Memory B cell (primary cell): ENCODE measurements around the gene LEKR1.
"Not testable (repeated sequence)": the region's sequence is repeated elsewhere in the genome, so short reads cannot be mapped to it uniquely, and the experiment has no call there.

Source experiments
- ATAC-seq: fragments of 150-1000 bp; cut with Tn5 transposase; 2 replicates; pipeline ENCODE4 v1.10.0; 2021; ENCODE audit warnings: low read depth, mild to moderate bottlenecking, moderate library complexity
- DNase-seq, 2 donors: peaks; one replicate each; pipeline ENCODE4 v3.0.0; 2022; ENCODE audit warnings: low spot score in 2 of 2
- H3K27ac Mint-ChIP-seq: one replicate; pipeline ENCODE4 v1.8.0; 2022; ENCODE audit warnings: mild to moderate bottlenecking, moderate library complexity, mixed read lengths
- H3K27me3 Mint-ChIP-seq: one replicate; pipeline ENCODE4 v1.8.0; 2022; ENCODE audit warnings: mixed read lengths
- H3K36me3 Mint-ChIP-seq: one replicate; pipeline ENCODE4 v1.8.0; 2022; ENCODE audit warnings: mild to moderate bottlenecking, mixed read lengths
- H3K4me1 Mint-ChIP-seq: one replicate; pipeline ENCODE4 v1.8.0; 2022; ENCODE audit warnings: mixed read lengths
- H3K4me3 Mint-ChIP-seq: one replicate; pipeline ENCODE4 v1.8.0; 2022; ENCODE audit warnings: mild to moderate bottlenecking, moderate library complexity, mixed read lengths
- H3K9me3 Mint-ChIP-seq: one replicate; pipeline ENCODE4 v1.8.0; 2022; ENCODE audit warnings: mixed read lengths

LEKR1 gene

DNA sequence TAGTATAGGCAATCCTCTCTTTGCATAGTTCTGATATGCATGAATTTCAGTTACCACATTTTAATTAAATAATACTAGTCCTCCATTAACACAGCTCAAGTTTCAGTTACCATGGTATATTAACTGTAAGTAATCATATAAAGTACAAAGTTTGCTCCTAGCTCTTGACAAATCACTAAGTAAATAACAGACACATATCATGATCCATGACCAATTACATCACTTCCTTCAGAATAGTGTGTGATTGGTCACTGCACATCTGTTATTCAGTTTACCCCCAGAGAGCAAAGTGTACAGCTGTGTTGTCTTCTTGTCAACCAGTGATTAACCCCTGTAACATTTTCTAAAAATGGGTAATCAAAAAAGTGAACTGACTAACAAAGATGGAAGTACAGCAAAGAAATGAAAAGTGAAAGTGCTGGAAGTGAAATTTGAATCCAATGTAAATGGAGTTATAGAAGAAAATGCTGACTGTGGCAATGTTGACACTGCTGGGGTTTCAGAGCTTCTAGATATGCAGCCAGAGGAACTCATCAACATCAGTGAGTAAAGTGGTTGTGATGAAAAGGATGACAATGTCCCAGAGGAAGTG lies 30.2 kb upstream of the LEKR1 start:
- ATAC-seq: no peak

GRCh38 chr3:156797368-156797767 lies 28.8 kb upstream of the LEKR1 start:
- Mint-ChIP-seq H3K9me3 (peaks cover 12% of the 10 kb centered on the region), H3K27ac (no peak overlapping the region), H3K4me3 (no peak overlapping the region), H3K27me3 (no peaks in the 10 kb centered on the region), H3K4me1 (peaks cover 17% of the 10 kb centered on the region), H3K36me3 (peaks cover 17% of the 10 kb centered on the region)
- DNase-seq (no peak), ATAC-seq (no peak)

More for the DNA sequence above, 30.2 kb upstream of the LEKR1 start:
- H3K4me3 Mint-ChIP-seq: no peak overlapping the region
- DNase-seq: no peak
- H3K4me1 Mint-ChIP-seq: peaks cover 17% of the 10 kb centered on the region
- peaks cover 13% of the 10 kb centered on the region for H3K36me3 Mint-ChIP-seq
- no peaks in the 10 kb centered on the region for H3K27me3 Mint-ChIP-seq
- H3K27ac Mint-ChIP-seq: no peak overlapping the region
- H3K9me3 Mint-ChIP-seq: peaks cover 12% of the 10 kb centered on the region

- peaks cover 19% of the 10 kb centered on the region for H3K36me3 Mint-ChIP-seq
- not testable (repeated sequence) for H3K27me3 Mint-ChIP-seq, H3K27ac Mint-ChIP-seq, H3K4me1 Mint-ChIP-seq, ATAC-seq, DNase-seq, H3K4me3 Mint-ChIP-seq
- peaks cover 15% of the 10 kb centered on the region for H3K9me3 Mint-ChIP-seq
These were observed 25.9 kb upstream of the LEKR1 start for GRCh38 chr3:156800287-156800686.

DNA sequence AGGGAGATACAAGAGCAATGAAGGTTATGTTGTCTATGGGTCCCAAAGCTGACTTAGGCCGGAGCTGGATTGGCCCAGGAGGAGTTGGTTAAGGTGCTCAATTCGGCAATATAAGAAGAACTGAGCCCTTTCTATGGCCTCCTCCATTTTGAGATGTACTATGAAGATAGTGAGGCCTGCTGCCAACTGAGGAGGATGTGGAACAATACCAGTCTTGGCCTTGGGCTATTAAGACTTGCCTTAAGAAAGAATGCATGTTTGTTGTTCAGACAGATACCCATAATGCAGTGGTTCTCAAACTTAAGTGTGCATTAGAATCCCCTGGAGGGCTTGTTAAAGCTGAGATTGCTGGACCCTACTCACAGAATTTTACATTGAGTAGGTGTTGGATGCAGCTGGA lies 24.4 kb upstream of the LEKR1 start:
- Mint-ChIP-seq H3K27me3 (no peaks in the 10 kb centered on the region), H3K4me1 (peaks cover 5% of the 10 kb centered on the region), H3K4me3 (no peak overlapping the region), H3K36me3 (peaks cover 19% of the 10 kb centered on the region), H3K9me3 (peaks cover 15% of the 10 kb centered on the region), H3K27ac (no peak overlapping the region)
- DNase-seq (no peak), ATAC-seq (no peak)

GRCh38 chr3:156802821-156803606 lies 23.1 kb upstream of the LEKR1 start:
- peaks cover 17% of the 10 kb centered on the region for H3K9me3 Mint-ChIP-seq
- H3K36me3 Mint-ChIP-seq: peaks cover 22% of the 10 kb centered on the region
- no peak overlapping the region for H3K4me3 Mint-ChIP-seq
- no peak overlapping the region for H3K27ac Mint-ChIP-seq
- DNase-seq (no peak), ATAC-seq (no peak)
- H3K4me1 Mint-ChIP-seq: peaks cover 8% of the 10 kb centered on the region
- no peaks in the 10 kb centered on the region for H3K27me3 Mint-ChIP-seq

GRCh38 chr3:156803952-156804741 lies 22.0 kb upstream of the LEKR1 start:
- Mint-ChIP-seq H3K27ac (peak overlapping the region; percentile 28), H3K36me3 (peaks cover 22% of the 10 kb centered on the region), H3K4me3 (no peak overlapping the region), H3K9me3 (peaks cover 15% of the 10 kb centered on the region), H3K4me1 (peaks cover 10% of the 10 kb centered on the region), H3K27me3 (no peaks in the 10 kb centered on the region)
- DNase-seq (no peak), ATAC-seq (no peak)

GRCh38 chr3:156806698-156807097 lies 19.5 kb upstream of the LEKR1 start:
- Mint-ChIP-seq H3K4me1 (peaks cover 4% of the 10 kb centered on the region), H3K27me3 (no peaks in the 10 kb centered on the region)

DNA sequence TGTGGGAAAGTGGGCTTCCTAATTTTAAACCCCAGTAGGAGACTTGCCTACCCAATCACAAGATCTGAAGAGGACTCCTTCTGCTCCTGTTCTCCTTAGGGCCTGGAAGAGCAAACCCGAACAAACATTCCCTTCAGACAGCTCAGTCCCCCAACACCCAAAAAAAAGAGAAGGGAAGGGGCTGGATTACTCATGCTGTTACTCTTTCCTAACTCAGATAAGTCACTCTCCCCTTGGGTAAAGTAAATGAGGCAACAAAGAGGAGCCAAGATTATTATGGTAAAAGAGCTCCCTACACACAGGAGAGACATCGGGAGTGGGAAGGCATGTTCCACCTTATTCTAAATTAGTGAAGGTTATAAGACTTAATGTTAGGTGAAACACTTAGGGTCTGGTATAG lies 18.1 kb upstream of the LEKR1 start:
- H3K27me3 Mint-ChIP-seq: no peaks in the 10 kb centered on the region
- peaks cover 12% of the 10 kb centered on the region for H3K36me3 Mint-ChIP-seq
- H3K9me3 Mint-ChIP-seq: peaks cover 5% of the 10 kb centered on the region
- H3K4me3 Mint-ChIP-seq: no peak overlapping the region
- H3K27ac Mint-ChIP-seq: peak overlapping the region; percentile 14
- no peak for ATAC-seq
- DNase-seq: no peak
- peaks cover 4% of the 10 kb centered on the region for H3K4me1 Mint-ChIP-seq

More at GRCh38 chr3:156806698-156807097, 19.5 kb upstream of the LEKR1 start:
- no peak overlapping the region for H3K27ac Mint-ChIP-seq
- H3K4me3 Mint-ChIP-seq: no peak overlapping the region
- ATAC-seq (no peak), DNase-seq (no peak)
- peaks cover 5% of the 10 kb centered on the region for H3K9me3 Mint-ChIP-seq
- H3K36me3 Mint-ChIP-seq: peaks cover 12% of the 10 kb centered on the region

DNA sequence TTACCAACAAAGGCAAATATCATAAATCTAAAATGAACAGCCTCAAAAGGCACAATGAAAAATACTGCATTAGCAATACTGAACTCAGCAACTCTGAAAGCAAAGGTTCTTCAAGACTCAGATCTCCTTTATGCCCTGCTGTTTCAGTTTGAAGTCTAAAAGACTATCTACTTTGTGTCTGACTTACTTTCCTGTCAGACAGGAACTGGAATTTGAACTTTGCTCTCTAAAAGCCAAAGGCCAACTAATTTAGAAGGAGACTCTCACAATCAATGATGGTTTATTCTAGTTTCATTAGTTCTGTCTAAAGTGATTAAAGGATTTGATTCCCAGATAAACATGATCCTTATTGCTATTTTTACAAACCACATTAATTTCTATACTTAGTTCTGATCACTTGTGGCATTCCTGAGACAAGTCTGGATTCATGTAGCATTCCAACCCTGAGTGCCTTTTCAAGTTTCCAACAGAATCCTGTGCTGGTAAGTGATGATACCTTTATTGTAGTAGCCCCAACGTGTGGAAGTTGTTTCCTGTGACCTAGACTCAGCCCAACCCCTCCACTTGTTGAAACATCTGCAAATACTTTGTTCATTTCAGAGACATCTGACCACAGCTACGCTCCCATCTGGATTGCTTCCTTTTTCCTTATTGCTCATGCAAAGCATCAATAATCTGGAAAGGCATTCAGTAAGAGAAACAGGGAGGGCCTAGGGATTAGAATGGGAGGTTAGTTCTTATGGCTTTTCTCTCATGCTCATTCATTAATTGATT lies 14.9 kb upstream of the LEKR1 start:
- H3K4me1 Mint-ChIP-seq: peaks cover 13% of the 10 kb centered on the region
- DNase-seq (no peak), ATAC-seq (no peak)
- H3K36me3 Mint-ChIP-seq: peaks cover 9% of the 10 kb centered on the region
- no peaks in the 10 kb centered on the region for H3K27me3 Mint-ChIP-seq
- H3K27ac Mint-ChIP-seq: no peak overlapping the region
- H3K4me3 Mint-ChIP-seq: no peak overlapping the region
- peaks cover 2% of the 10 kb centered on the region for H3K9me3 Mint-ChIP-seq

- Mint-ChIP-seq H3K27me3 (no peaks in the 10 kb centered on the region), H3K9me3 (no peaks in the 10 kb centered on the region), H3K4me3 (no peak overlapping the region), H3K36me3 (peaks cover 6% of the 10 kb centered on the region), H3K27ac (no peak overlapping the region), H3K4me1 (peaks cover 13% of the 10 kb centered on the region)
- ATAC-seq (no peak), DNase-seq (no peak)
These were observed 13.4 kb upstream of the LEKR1 start for GRCh38 chr3:156812521-156813335.

DNA sequence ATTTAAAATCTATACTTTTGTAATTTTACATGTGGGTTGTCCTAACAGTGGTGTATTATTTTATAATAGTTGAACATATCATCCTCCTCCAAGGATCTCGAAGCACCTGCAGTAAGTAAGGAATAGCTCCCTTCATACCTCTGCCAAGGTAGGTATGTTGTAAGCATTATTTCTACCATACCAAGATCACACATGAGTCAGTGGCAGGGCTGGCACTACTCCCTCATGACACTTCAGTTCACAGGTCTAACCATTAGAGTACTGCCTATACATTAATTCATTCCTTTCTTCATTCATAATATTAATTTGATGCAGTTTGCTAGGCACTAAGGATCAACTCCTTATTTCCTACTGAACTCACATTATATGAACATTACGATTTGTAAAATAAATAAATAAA lies 11.9 kb upstream of the LEKR1 start:
- no peaks in the 10 kb centered on the region for H3K27me3 Mint-ChIP-seq
- ATAC-seq (no peak), DNase-seq (no peak)
- H3K36me3 Mint-ChIP-seq: peaks cover 5% of the 10 kb centered on the region
- H3K4me1 Mint-ChIP-seq: peaks cover 12% of the 10 kb centered on the region
- H3K9me3 Mint-ChIP-seq: no peaks in the 10 kb centered on the region
- no peak overlapping the region for H3K27ac Mint-ChIP-seq
- H3K4me3 Mint-ChIP-seq: no peak overlapping the region

GRCh38 chr3:156816091-156816793 lies 9.9 kb upstream of the LEKR1 start:
- Mint-ChIP-seq H3K4me3 (peak overlapping the region; percentile 96), H3K27ac (peak overlapping the region; percentile 98), H3K4me1 (peaks cover 12% of the 10 kb centered on the region), H3K9me3 (no peaks in the 10 kb centered on the region), H3K27me3 (no peaks in the 10 kb centered on the region), H3K36me3 (no peaks in the 10 kb centered on the region)
- peak; percentile 27 for ATAC-seq
- peak in 1 of 2 donors; percentile 10 for DNase-seq
